D721Med (cell line): ENCODE data around the gene GPR160.
"Not testable (repeated sequence)": the region's sequence is repeated elsewhere in the genome, so short reads cannot be mapped to it uniquely, and the experiment has no call there.

Experiments
- DNase-seq: peaks from one replicate; pipeline ENCODE4 v3.0.0; 2011; ENCODE audit warnings: low spot score; ENCODE audit not compliant: insufficient read length
- FAIRE-seq: peaks from 2 replicates; lab custom pipeline; 2011; peaks lifted over from hg19 to GRCh38; lab: Jason Lieb, UNC
- CTCF ChIP-seq: IDR thresholded peaks from 2 replicates; pipeline ENCODE4 v1.5.1; 2012; ENCODE audit warnings: mild to moderate bottlenecking, control low read depth; ENCODE audit not compliant: insufficient read depth; ENCODE audit errors: missing control alignments

The GPR160 gene

GRCh38 chr3:170107941-170108340 is 70.1 kb downstream of the GPR160 start:
- DNase-seq (no peak), FAIRE-seq (no peak)
- TF ChIP-seq CTCF: no peak

GRCh38 chr3:170108955-170109354 is 71.2 kb downstream of the GPR160 start:
- TF ChIP-seq CTCF: no peak
- FAIRE-seq: no peak
- DNase-seq: no peak

- DNase-seq (no peak), FAIRE-seq (no peak)
- TF ChIP-seq CTCF: no peak
Measured at GRCh38 chr3:170109579-170110293, 71.9 kb downstream of the GPR160 start.

GRCh38 chr3:170111147-170111771 is 73.5 kb downstream of the GPR160 start:
- no peak for FAIRE-seq
- DNase-seq: no peak
- no peak for TF ChIP-seq CTCF

GRCh38 chr3:170114165-170114564 is 76.4 kb downstream of the GPR160 start:
- FAIRE-seq: not testable (repeated sequence)

GRCh38 chr3:170117134-170117533 is 79.3 kb downstream of the GPR160 start:
- TF ChIP-seq CTCF: no peak
- FAIRE-seq (no peak), DNase-seq (no peak)

More at GRCh38 chr3:170114165-170114564, 76.4 kb downstream of the GPR160 start:
- not testable (repeated sequence) for DNase-seq

GRCh38 chr3:170128259-170128976 is 90.6 kb downstream of the GPR160 start:
- no peak for FAIRE-seq

More at GRCh38 chr3:170128259-170128976, 90.6 kb downstream of the GPR160 start:
- no peak for TF ChIP-seq CTCF
- no peak for DNase-seq
